ENCODE measurements around the gene ITPR2.
"Not testable (repeated sequence)": the region's sequence is repeated elsewhere in the genome, so short reads cannot be mapped to it uniquely, and the experiment has no call there.

ITPR2 gene

GRCh38 chr12:26517320-26517719, 315.7 kb downstream of the ITPR2 start:
- not testable (repeated sequence) for H3K27ac ChIP-seq (ENCODE audit: low read depth, low read length); H3K4me3 ChIP-seq (ENCODE audit: low read depth, low read length); H3K9me3 ChIP-seq (ENCODE audit: control insufficient read depth, insufficient read depth, low read length); H3K9ac ChIP-seq (ENCODE audit: low read depth, low read length); H3K36me3 ChIP-seq (ENCODE audit: control insufficient read depth, insufficient read depth, low read length); H3K27me3 ChIP-seq (ENCODE audit: control insufficient read depth, insufficient read depth, low read length)
- peaks cover 12% of the 10 kb centered on the region for H3K4me1 ChIP-seq (ENCODE audit: control insufficient read depth, insufficient read depth, low read length)

- Histone ChIP-seq H3K27ac (ENCODE audit: low read depth, low read length) (no peak overlapping the region), H3K36me3 (ENCODE audit: control insufficient read depth, insufficient read depth, low read length) (no peaks in the 10 kb centered on the region), H3K27me3 (ENCODE audit: control insufficient read depth, insufficient read depth, low read length) (no peaks in the 10 kb centered on the region), H3K4me1 (ENCODE audit: control insufficient read depth, insufficient read depth, low read length) (peaks cover 39% of the 10 kb centered on the region), H3K4me3 (ENCODE audit: low read depth, low read length) (no peak overlapping the region), H3K9ac (ENCODE audit: low read depth, low read length) (no peak overlapping the region), H3K9me3 (ENCODE audit: control insufficient read depth, insufficient read depth, low read length) (no peaks in the 10 kb centered on the region)
Observed at GRCh38 chr12:26514364-26514763, 318.6 kb downstream of the ITPR2 start.

GRCh38 chr12:26513363-26514043, 319.5 kb downstream of the ITPR2 start:
- no peak overlapping the region for H3K27ac ChIP-seq (ENCODE audit: low read depth, low read length)
- no peak overlapping the region for H3K9ac ChIP-seq (ENCODE audit: low read depth, low read length)
- no peak overlapping the region for H3K4me3 ChIP-seq (ENCODE audit: low read depth, low read length)

GRCh38 chr12:26512213-26512612, 320.8 kb downstream of the ITPR2 start:
- H3K36me3 ChIP-seq (ENCODE audit: control insufficient read depth, insufficient read depth, low read length) = no peaks in the 10 kb centered on the region
- no peaks in the 10 kb centered on the region for H3K9me3 ChIP-seq (ENCODE audit: control insufficient read depth, insufficient read depth, low read length)
- peaks cover 49% of the 10 kb centered on the region for H3K4me1 ChIP-seq (ENCODE audit: control insufficient read depth, insufficient read depth, low read length)
- no peak overlapping the region for H3K9ac ChIP-seq (ENCODE audit: low read depth, low read length)
- H3K27me3 ChIP-seq (ENCODE audit: control insufficient read depth, insufficient read depth, low read length) = no peaks in the 10 kb centered on the region
- no peak overlapping the region for H3K4me3 ChIP-seq (ENCODE audit: low read depth, low read length)
- no peak overlapping the region for H3K27ac ChIP-seq (ENCODE audit: low read depth, low read length)

More at GRCh38 chr12:26513363-26514043, 319.5 kb downstream of the ITPR2 start:
- no peaks in the 10 kb centered on the region for H3K27me3 ChIP-seq (ENCODE audit: control insufficient read depth, insufficient read depth, low read length)
- H3K36me3 ChIP-seq (ENCODE audit: control insufficient read depth, insufficient read depth, low read length) = no peaks in the 10 kb centered on the region
- no peaks in the 10 kb centered on the region for H3K9me3 ChIP-seq (ENCODE audit: control insufficient read depth, insufficient read depth, low read length)
- H3K4me1 ChIP-seq (ENCODE audit: control insufficient read depth, insufficient read depth, low read length) = peaks cover 45% of the 10 kb centered on the region

GRCh38 chr12:26510354-26510674, 322.7 kb downstream of the ITPR2 start:
- H3K4me3 ChIP-seq (ENCODE audit: low read depth, low read length) = peak overlapping the region; percentile 46
- H3K27ac ChIP-seq (ENCODE audit: low read depth, low read length) = peak overlapping the region; percentile 91
- H3K4me1 ChIP-seq (ENCODE audit: control insufficient read depth, insufficient read depth, low read length) = peaks cover 49% of the 10 kb centered on the region
- no peaks in the 10 kb centered on the region for H3K27me3 ChIP-seq (ENCODE audit: control insufficient read depth, insufficient read depth, low read length)
- peak overlapping the region; percentile 8; the same call in 1 of the 2 replicates for H3K9ac ChIP-seq (ENCODE audit: low read depth, low read length)
- H3K9me3 ChIP-seq (ENCODE audit: control insufficient read depth, insufficient read depth, low read length) = no peaks in the 10 kb centered on the region
- no peaks in the 10 kb centered on the region for H3K36me3 ChIP-seq (ENCODE audit: control insufficient read depth, insufficient read depth, low read length)

- Histone ChIP-seq H3K9ac (ENCODE audit: low read depth, low read length) (no peak overlapping the region), H3K27ac (ENCODE audit: low read depth, low read length) (no peak overlapping the region), H3K4me3 (ENCODE audit: low read depth, low read length) (no peak overlapping the region), H3K27me3 (ENCODE audit: control insufficient read depth, insufficient read depth, low read length) (no peaks in the 10 kb centered on the region), H3K36me3 (ENCODE audit: control insufficient read depth, insufficient read depth, low read length) (no peaks in the 10 kb centered on the region), H3K9me3 (ENCODE audit: control insufficient read depth, insufficient read depth, low read length) (no peaks in the 10 kb centered on the region), H3K4me1 (ENCODE audit: control insufficient read depth, insufficient read depth, low read length) (peaks cover 43% of the 10 kb centered on the region)
Observed at GRCh38 chr12:26507613-26508012, 325.4 kb downstream of the ITPR2 start.

GRCh38 chr12:26499979-26500640, 332.9 kb downstream of the ITPR2 start:
- no peak overlapping the region for H3K27ac ChIP-seq (ENCODE audit: low read depth, low read length)
- H3K27me3 ChIP-seq (ENCODE audit: control insufficient read depth, insufficient read depth, low read length) = no peaks in the 10 kb centered on the region
- no peaks in the 10 kb centered on the region for H3K36me3 ChIP-seq (ENCODE audit: control insufficient read depth, insufficient read depth, low read length)
- H3K4me1 ChIP-seq (ENCODE audit: control insufficient read depth, insufficient read depth, low read length) = no peaks in the 10 kb centered on the region
- H3K9ac ChIP-seq (ENCODE audit: low read depth, low read length) = no peak overlapping the region
- no peak overlapping the region for H3K4me3 ChIP-seq (ENCODE audit: low read depth, low read length)
- no peaks in the 10 kb centered on the region for H3K9me3 ChIP-seq (ENCODE audit: control insufficient read depth, insufficient read depth, low read length)

- Histone ChIP-seq H3K36me3 (ENCODE audit: control insufficient read depth, insufficient read depth, low read length) (no peaks in the 10 kb centered on the region; the same call in 1 of the 2 replicates), H3K27me3 (ENCODE audit: control insufficient read depth, insufficient read depth, low read length) (no peaks in the 10 kb centered on the region), H3K4me1 (ENCODE audit: control insufficient read depth, insufficient read depth, low read length) (no peaks in the 10 kb centered on the region), H3K27ac (ENCODE audit: low read depth, low read length) (no peak overlapping the region), H3K9ac (ENCODE audit: low read depth, low read length) (no peak overlapping the region), H3K9me3 (ENCODE audit: control insufficient read depth, insufficient read depth, low read length) (no peaks in the 10 kb centered on the region), H3K4me3 (ENCODE audit: low read depth, low read length) (no peak overlapping the region)
Observed at GRCh38 chr12:26496170-26496569, 336.8 kb downstream of the ITPR2 start.

GRCh38 chr12:26493656-26494055, 339.3 kb downstream of the ITPR2 start:
- no peak overlapping the region for H3K4me3 ChIP-seq (ENCODE audit: low read depth, low read length)
- no peak overlapping the region for H3K9ac ChIP-seq (ENCODE audit: low read depth, low read length)
- H3K27me3 ChIP-seq (ENCODE audit: control insufficient read depth, insufficient read depth, low read length) = no peaks in the 10 kb centered on the region
- no peaks in the 10 kb centered on the region for H3K4me1 ChIP-seq (ENCODE audit: control insufficient read depth, insufficient read depth, low read length)
- H3K9me3 ChIP-seq (ENCODE audit: control insufficient read depth, insufficient read depth, low read length) = no peaks in the 10 kb centered on the region
- no peak overlapping the region for H3K27ac ChIP-seq (ENCODE audit: low read depth, low read length)
- H3K36me3 ChIP-seq (ENCODE audit: control insufficient read depth, insufficient read depth, low read length) = no peaks in the 10 kb centered on the region; the same call in 1 of the 2 replicates

GRCh38 chr12:26492406-26492805, 340.6 kb downstream of the ITPR2 start:
- no peaks in the 10 kb centered on the region for H3K4me1 ChIP-seq (ENCODE audit: control insufficient read depth, insufficient read depth, low read length)
- no peaks in the 10 kb centered on the region for H3K9me3 ChIP-seq (ENCODE audit: control insufficient read depth, insufficient read depth, low read length)
- no peak overlapping the region for H3K27ac ChIP-seq (ENCODE audit: low read depth, low read length)
- H3K4me3 ChIP-seq (ENCODE audit: low read depth, low read length) = no peak overlapping the region
- H3K36me3 ChIP-seq (ENCODE audit: control insufficient read depth, insufficient read depth, low read length) = no peaks in the 10 kb centered on the region; the same call in 1 of the 2 replicates
- H3K27me3 ChIP-seq (ENCODE audit: control insufficient read depth, insufficient read depth, low read length) = no peaks in the 10 kb centered on the region
- H3K9ac ChIP-seq (ENCODE audit: low read depth, low read length) = no peak overlapping the region

GRCh38 chr12:26489908-26490307, 343.1 kb downstream of the ITPR2 start:
- Histone ChIP-seq H3K27me3 (ENCODE audit: control insufficient read depth, insufficient read depth, low read length) (no peaks in the 10 kb centered on the region), H3K36me3 (ENCODE audit: control insufficient read depth, insufficient read depth, low read length) (no peaks in the 10 kb centered on the region; the same call in 1 of the 2 replicates)

More at GRCh38 chr12:26489908-26490307, 343.1 kb downstream of the ITPR2 start:
- no peak overlapping the region for H3K9ac ChIP-seq (ENCODE audit: low read depth, low read length)
- no peak overlapping the region for H3K27ac ChIP-seq (ENCODE audit: low read depth, low read length)
- H3K4me3 ChIP-seq (ENCODE audit: low read depth, low read length) = no peak overlapping the region
- no peaks in the 10 kb centered on the region for H3K9me3 ChIP-seq (ENCODE audit: control insufficient read depth, insufficient read depth, low read length)
- H3K4me1 ChIP-seq (ENCODE audit: control insufficient read depth, insufficient read depth, low read length) = no peaks in the 10 kb centered on the region

All from HUES48 (cell line).